Hematopoietic multipotent progenitor cell (in vitro differentiated cells): ENCODE measurements around the gene DUOX1. TPM values are rescaled to one million over a fixed set of nuclear protein-coding genes. Genes with fewer than 3 reads are reported as not detected.
"Not testable (repeated sequence)": the region's sequence is repeated elsewhere in the genome, so short reads cannot be mapped to it uniquely, and the experiment has no call there.

Experiments
- DNase-seq, 3 donors: peaks; one replicate each; pipeline ENCODE4 v3.0.0-alpha.2; 2011 to 2015; ENCODE audit warnings: low read depth in 2 of 3, low spot score in 2 of 3
- total RNA-seq: library from RNA; depleted of rRNA; stranded (reverse); fragments of >200 nt; gene quantifications from one replicate; pipeline ENCODE4 v1.2.3, GENCODE V29; 2012

Gene DUOX1
- total RNA-seq, 1 donor = under 0.01 TPM

- no peak for DNase-seq
Observed at GRCh38 chr15:45120081-45120972, 9.5 kb upstream of the DUOX1 start.

- no peak for DNase-seq
Observed at GRCh38 chr15:45121020-45121419, 8.8 kb upstream of the DUOX1 start.

- DNase-seq = no peak
Observed at GRCh38 chr15:45121706-45122417, 7.9 kb upstream of the DUOX1 start.

- DNase-seq = no peak
Observed at GRCh38 chr15:45122719-45123118, 7.1 kb upstream of the DUOX1 start.

- no peak for DNase-seq
Observed at GRCh38 chr15:45123397-45123796, 6.4 kb upstream of the DUOX1 start.

- DNase-seq = peak in 1 of 3 donors; percentile 70
Observed at GRCh38 chr15:45126535-45127158, 3.1 kb upstream of the DUOX1 start.

- DNase-seq = no peak
Observed at GRCh38 chr15:45128971-45129639, 689 bp upstream of the DUOX1 start.

GRCh38 chr15:45130291-45131000, 652 bp downstream of the DUOX1 start:
- no peak for DNase-seq

- DNase-seq = no peak
Observed at GRCh38 chr15:45131510-45131909, 1.7 kb downstream of the DUOX1 start.

GRCh38 chr15:45132844-45133560, 3.2 kb downstream of the DUOX1 start:
- no peak for DNase-seq

- DNase-seq = no peak
Observed at GRCh38 chr15:45133561-45133920, 3.7 kb downstream of the DUOX1 start.

- no peak for DNase-seq
Observed at GRCh38 chr15:45134046-45134445, 4.3 kb downstream of the DUOX1 start.

GRCh38 chr15:45134682-45135604, 5.1 kb downstream of the DUOX1 start:
- DNase-seq = no peak

- DNase-seq = not testable (repeated sequence)
Observed at GRCh38 chr15:45135705-45136377, 6.0 kb downstream of the DUOX1 start.

GRCh38 chr15:45136378-45136764, 6.6 kb downstream of the DUOX1 start:
- no peak for DNase-seq

- DNase-seq = no peak
Observed at GRCh38 chr15:45137703-45138102, 7.9 kb downstream of the DUOX1 start.

GRCh38 chr15:45138814-45139765, 9.3 kb downstream of the DUOX1 start:
- no peak for DNase-seq
